ENCODE results near the gene CSMD2. TPM values are rescaled to one million over a fixed set of nuclear protein-coding genes. Genes with fewer than 3 reads are reported as not detected.

The CSMD2 gene
- total RNA-seq, 2 donors from 2014 or later, result 0.62 to 2.8 TPM

GRCh38 chr1:33738536-33738935, 426.5 kb downstream of the CSMD2 start:
- Mint-ChIP-seq H3K9me3 (no peaks in the 10 kb centered on the region), H3K27me3 (ENCODE audit: insufficient read depth) (peaks cover 8% of the 10 kb centered on the region), H3K4me3 (no peak overlapping the region), H3K4me1 (peaks cover 8% of the 10 kb centered on the region), H3K27ac (no peak overlapping the region), H3K36me3 (ENCODE audit: low read depth) (no peaks in the 10 kb centered on the region)
- H3K36me3 ChIP-seq (ENCODE audit: control insufficient read depth, insufficient read depth, low read length), result no peaks in the 10 kb centered on the region
- H3K27ac ChIP-seq (ENCODE audit: low read depth, low read length), result no peak overlapping the region
- no peaks in the 10 kb centered on the region for H3K9me3 ChIP-seq (ENCODE audit: control insufficient read depth, low read length)
- 93 to 94% methylated on average over 9 of the region's 9 CpGs for WGBS, 2 experiments (ENCODE audit: insufficient coverage in 1 of 2, insufficient read length in 1 of 2)
- no peaks in the 10 kb centered on the region for H3K4me1 ChIP-seq (ENCODE audit: control insufficient read depth, insufficient read depth, low read length)
- no peak for DNase-seq
- no peak overlapping the region for H3K9ac ChIP-seq (ENCODE audit: extremely low read depth, low read length, poor library complexity, severe bottlenecking)
- H3K27me3 ChIP-seq (ENCODE audit: control insufficient read depth, insufficient read depth, low read length, poor library complexity, severe bottlenecking), result peaks cover 5% of the 10 kb centered on the region
- no peak overlapping the region for H3K4me3 ChIP-seq (ENCODE audit: low read length)
- TF ChIP-seq CTCF (conservative IDR thresholded peaks at IDR 0.05), result no peak

DNA sequence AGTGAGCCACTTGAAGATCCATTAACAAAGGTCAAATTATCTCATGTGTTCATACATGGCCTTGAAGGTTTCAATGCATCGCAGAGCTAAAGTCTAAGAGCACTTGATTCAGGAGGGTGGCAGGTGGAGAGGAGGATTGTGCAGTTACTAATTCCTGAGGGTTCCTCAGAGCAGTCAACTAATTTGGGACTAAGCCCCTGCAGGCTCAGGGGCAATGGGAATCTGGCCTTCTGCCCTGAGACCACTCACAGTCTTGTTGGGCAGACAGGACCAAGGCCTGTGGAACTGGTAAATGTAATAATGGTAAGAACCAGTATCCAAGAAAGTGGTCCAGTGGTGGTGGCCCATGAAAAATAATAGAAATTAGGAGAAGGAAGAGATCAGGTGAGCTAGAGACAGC, 428.5 kb downstream of the CSMD2 start:
- WGBS, 2 experiments (ENCODE audit: insufficient coverage in 1 of 2, insufficient read length in 1 of 2), result 94 to 100% methylated on average over 1 of the region's 1 CpG
- Mint-ChIP-seq H3K27me3 (ENCODE audit: insufficient read depth) (peaks cover 13% of the 10 kb centered on the region), H3K27ac (no peak overlapping the region), H3K4me1 (peaks cover under 1% of the 10 kb centered on the region), H3K4me3 (no peak overlapping the region), H3K9me3 (no peaks in the 10 kb centered on the region), H3K36me3 (ENCODE audit: low read depth) (no peaks in the 10 kb centered on the region)
- Histone ChIP-seq H3K9ac (ENCODE audit: extremely low read depth, low read length, poor library complexity, severe bottlenecking) (no peak overlapping the region), H3K36me3 (ENCODE audit: control insufficient read depth, insufficient read depth, low read length) (no peaks in the 10 kb centered on the region), H3K27ac (ENCODE audit: low read depth, low read length) (no peak overlapping the region), H3K4me1 (ENCODE audit: control insufficient read depth, insufficient read depth, low read length) (no peaks in the 10 kb centered on the region), H3K27me3 (ENCODE audit: control insufficient read depth, insufficient read depth, low read length, poor library complexity, severe bottlenecking) (peaks cover 5% of the 10 kb centered on the region), H3K4me3 (ENCODE audit: low read length) (no peak overlapping the region), H3K9me3 (ENCODE audit: control insufficient read depth, low read length) (no peaks in the 10 kb centered on the region)
- no peak for TF ChIP-seq CTCF (conservative IDR thresholded peaks at IDR 0.05)
- DNase-seq, result no peak

DNA sequence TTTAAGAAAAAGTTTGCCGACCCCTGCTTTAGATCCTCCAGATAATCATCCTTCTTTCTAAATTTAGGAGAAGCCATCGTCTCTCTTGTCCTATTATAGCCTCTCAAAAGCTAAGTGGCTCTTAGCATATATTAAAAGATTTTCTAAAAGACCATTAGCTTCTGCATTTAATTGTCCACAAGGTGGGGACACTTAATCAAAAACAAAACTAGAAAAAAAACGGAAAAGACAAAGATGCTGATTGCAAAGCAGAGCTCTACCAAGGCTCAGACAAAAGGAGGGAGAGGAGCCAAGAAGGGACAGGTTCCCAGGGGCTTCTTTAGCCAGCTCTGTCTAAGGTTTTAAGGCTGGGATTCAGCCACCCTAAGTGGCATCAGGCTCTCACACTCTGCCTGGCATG, 429.4 kb downstream of the CSMD2 start:
- no peak overlapping the region for H3K4me3 ChIP-seq (ENCODE audit: low read length)
- Mint-ChIP-seq H3K27ac (no peak overlapping the region), H3K27me3 (ENCODE audit: insufficient read depth) (peaks cover 13% of the 10 kb centered on the region), H3K4me3 (no peak overlapping the region), H3K4me1 (no peaks in the 10 kb centered on the region), H3K36me3 (ENCODE audit: low read depth) (no peaks in the 10 kb centered on the region), H3K9me3 (no peaks in the 10 kb centered on the region)
- H3K27ac ChIP-seq (ENCODE audit: low read depth, low read length), result no peak overlapping the region
- no peaks in the 10 kb centered on the region for H3K9me3 ChIP-seq (ENCODE audit: control insufficient read depth, low read length)
- 72 to 79% methylated on average over 3 of the region's 3 CpGs for WGBS, 2 experiments (ENCODE audit: insufficient coverage in 1 of 2, insufficient read length in 1 of 2)
- no peaks in the 10 kb centered on the region for H3K36me3 ChIP-seq (ENCODE audit: control insufficient read depth, insufficient read depth, low read length)
- H3K27me3 ChIP-seq (ENCODE audit: control insufficient read depth, insufficient read depth, low read length, poor library complexity, severe bottlenecking), result peaks cover 5% of the 10 kb centered on the region
- peak; percentile 55 for TF ChIP-seq CTCF (conservative IDR thresholded peaks at IDR 0.05)
- no peaks in the 10 kb centered on the region for H3K4me1 ChIP-seq (ENCODE audit: control insufficient read depth, insufficient read depth, low read length)
- H3K9ac ChIP-seq (ENCODE audit: extremely low read depth, low read length, poor library complexity, severe bottlenecking), result no peak overlapping the region
- DNase-seq, result no peak
